Keratinocyte (primary cell): ENCODE measurements around the gene GOLIM4. TPM values are rescaled to one million over a fixed set of nuclear protein-coding genes. Genes with fewer than 3 reads are reported as not detected.

Experiments used
- DNase-seq: peaks from one replicate; pipeline ENCODE4 v3.0.0-alpha.2; 2011; ENCODE audit warnings: low read depth, missing footprints, low spot score
- FAIRE-seq: peaks from 2 replicates; lab custom pipeline; 2011; peaks lifted over from hg19 to GRCh38; lab: Jason Lieb, UNC
- H2AFZ ChIP-seq: 2 replicates; pipeline ENCODE4 v1.6.0; 2012; ENCODE audit warnings: low read length, control low read depth, inconsistent platforms; ENCODE audit not compliant: control insufficient read depth
- H3K27ac ChIP-seq: 2 replicates; pipeline ENCODE4 v1.5.1; 2011; ENCODE audit warnings: low read length; ENCODE audit not compliant: control insufficient read depth, insufficient read depth
- H3K27me3 ChIP-seq: 3 replicates; pipeline ENCODE4 v1.6.0; 2011; ENCODE audit warnings: low read length; ENCODE audit not compliant: control insufficient read depth, insufficient read depth; ENCODE audit errors: extremely low read depth
- H3K36me3 ChIP-seq, 2 experiments: 2 replicates in 1 of 2; 3 replicates in 1 of 2; pipeline ENCODE4 v1.5.1; 2011; ENCODE audit warnings: low read length in 2 of 2, mild to moderate bottlenecking in 1 of 2; ENCODE audit not compliant: control insufficient read depth in 2 of 2, insufficient read depth in 2 of 2; ENCODE audit errors: extremely low read depth in 1 of 2
- H3K4me1 ChIP-seq: 3 replicates; pipeline ENCODE4 v1.5.1; 2011; ENCODE audit warnings: low read length; ENCODE audit not compliant: control insufficient read depth, insufficient read depth; ENCODE audit errors: extremely low read depth
- H3K4me2 ChIP-seq: 3 replicates; pipeline ENCODE4 v1.6.0; 2011; ENCODE audit warnings: low read depth, low read length; ENCODE audit not compliant: control insufficient read depth, insufficient read depth; ENCODE audit errors: extremely low read depth
- H3K4me3 ChIP-seq, 3 experiments: fragments of 200-600 bp in 1 of 3; sonication (generic) in 1 of 3; 2 replicates in 2 of 3; 3 replicates in 1 of 3; pipeline ENCODE4 v1.5.1; 2011 to 2016; ENCODE audit warnings: low read length in 3 of 3, mild to moderate bottlenecking in 3 of 3, control low read depth in 2 of 3, inconsistent platforms in 1 of 3, low read depth in 1 of 3, mixed read lengths in 1 of 3, mixed run types in 1 of 3, moderate library complexity in 1 of 3; ENCODE audit not compliant: control insufficient read depth in 2 of 3, insufficient read depth in 2 of 3; ENCODE audit errors: extremely low read depth in 1 of 3
- H3K79me2 ChIP-seq: 2 replicates; pipeline ENCODE4 v1.6.0; 2012; ENCODE audit warnings: low read length; ENCODE audit not compliant: control insufficient read depth, insufficient read depth
- H3K9ac ChIP-seq: 3 replicates; pipeline ENCODE4 v1.6.0; 2011; ENCODE audit warnings: low read length; ENCODE audit not compliant: control insufficient read depth, insufficient read depth; ENCODE audit errors: extremely low read depth
- H3K9me1 ChIP-seq: 3 replicates; pipeline ENCODE4 v1.6.0; 2011; ENCODE audit warnings: low read length; ENCODE audit not compliant: control insufficient read depth, insufficient read depth; ENCODE audit errors: extremely low read depth
- H3K9me3 ChIP-seq: 2 replicates; pipeline ENCODE4 v1.5.1; 2012; ENCODE audit warnings: low read depth, low read length; ENCODE audit not compliant: control insufficient read depth
- H4K20me1 ChIP-seq: 3 replicates; pipeline ENCODE4 v1.6.0; 2011; ENCODE audit warnings: low read length; ENCODE audit not compliant: control insufficient read depth, insufficient read depth; ENCODE audit errors: extremely low read depth
- EZH2 ChIP-seq: IDR thresholded peaks from one replicate; pipeline ENCODE4 v1.6.1; 2012; ENCODE audit warnings: inconsistent platforms, mild to moderate bottlenecking, low read length, moderate library complexity
- dilution Hi-C: fragments of 300-500 bp; cut with MboI; formaldehyde crosslinking; loops from one replicate; pipeline ENCODE4 v1.7.0; 2020; ENCODE audit warnings: low sequenced_read_pairs; ENCODE audit not compliant: extremely low pct_ligation_motif_present
- polyA plus RNA-seq, 5 experiments: library from polyadenylated mRNA; depleted of rRNA in 3 of 5; stranded (reverse) in 3 of 5; stranded (forward) in 1 of 5; unstranded in 1 of 5; fragments of >200 nt; gene quantifications; 1 replicate in 1 of 5; 2 replicates in 3 of 5; 3 replicates in 1 of 5; pipeline versions ENCODE4 v1.2.1 to v1.2.3, GENCODE V29; 2011 to 2012; ENCODE audit warnings: missing spikeins in 2 of 5, low read depth in 1 of 5, low replicate concordance in 1 of 5
- TF ChIP-seq, protein P1 (sequence below), 3 experiments: IDR thresholded peaks in 1 of 3; conservative IDR thresholded peaks in 1 of 3; optimal IDR thresholded peaks in 1 of 3; 2 replicates in 2 of 3; 3 replicates in 1 of 3; pipeline versions ENCODE3 to v1.5.1; 2011; ENCODE audit warnings: low read length in 3 of 3, mild to moderate bottlenecking in 3 of 3, moderate library complexity in 2 of 3, control low read depth in 1 of 3, inconsistent platforms in 1 of 3; ENCODE audit not compliant: insufficient read depth in 2 of 3; ENCODE audit errors: extremely low read depth in 1 of 3

The GOLIM4 gene
- polyA plus RNA-seq, 1 donor (not counting 4 experiments of a cell fraction or from before 2014, with no cell fraction given): 13.4 TPM

DNA sequence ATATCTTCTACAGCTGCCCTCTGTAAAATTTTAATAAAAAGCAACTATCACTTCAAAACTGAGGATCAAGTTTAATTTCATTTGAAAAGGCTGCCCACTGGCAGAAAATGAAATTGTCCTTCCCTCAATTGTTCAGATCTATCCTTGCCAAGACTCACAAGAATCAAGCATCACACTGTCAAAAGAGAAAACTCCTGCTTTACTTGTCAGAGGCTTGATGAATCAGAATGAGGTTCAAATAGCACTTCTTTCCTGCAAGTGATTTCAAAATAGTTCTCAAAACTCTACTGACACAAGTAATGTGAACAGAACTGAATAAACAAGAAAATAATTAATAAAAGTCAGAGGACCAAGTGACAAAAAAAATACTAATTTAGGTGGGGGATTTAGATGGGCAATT lies 70.6 kb downstream of the GOLIM4 start:
- Histone ChIP-seq H3K9me1 (no peaks in the 10 kb centered on the region), H3K4me1 (no peaks in the 10 kb centered on the region), H2AFZ (no peak overlapping the region), H3K4me2 (no peak overlapping the region), H3K9ac (no peak overlapping the region), H3K4me3 (no peak overlapping the region), H3K79me2 (no peaks in the 10 kb centered on the region), H3K27ac (no peak overlapping the region), H3K36me3 (peaks cover 9 to 12% of the 10 kb centered on the region in 2 experiments), H3K27me3 (no peaks in the 10 kb centered on the region), H4K20me1 (no peaks in the 10 kb centered on the region), H3K9me3 (no peaks in the 10 kb centered on the region)
- dilution Hi-C loops: no loop called here
- no peak for TF ChIP-seq EZH2
- TF ChIP-seq, protein P1, sequence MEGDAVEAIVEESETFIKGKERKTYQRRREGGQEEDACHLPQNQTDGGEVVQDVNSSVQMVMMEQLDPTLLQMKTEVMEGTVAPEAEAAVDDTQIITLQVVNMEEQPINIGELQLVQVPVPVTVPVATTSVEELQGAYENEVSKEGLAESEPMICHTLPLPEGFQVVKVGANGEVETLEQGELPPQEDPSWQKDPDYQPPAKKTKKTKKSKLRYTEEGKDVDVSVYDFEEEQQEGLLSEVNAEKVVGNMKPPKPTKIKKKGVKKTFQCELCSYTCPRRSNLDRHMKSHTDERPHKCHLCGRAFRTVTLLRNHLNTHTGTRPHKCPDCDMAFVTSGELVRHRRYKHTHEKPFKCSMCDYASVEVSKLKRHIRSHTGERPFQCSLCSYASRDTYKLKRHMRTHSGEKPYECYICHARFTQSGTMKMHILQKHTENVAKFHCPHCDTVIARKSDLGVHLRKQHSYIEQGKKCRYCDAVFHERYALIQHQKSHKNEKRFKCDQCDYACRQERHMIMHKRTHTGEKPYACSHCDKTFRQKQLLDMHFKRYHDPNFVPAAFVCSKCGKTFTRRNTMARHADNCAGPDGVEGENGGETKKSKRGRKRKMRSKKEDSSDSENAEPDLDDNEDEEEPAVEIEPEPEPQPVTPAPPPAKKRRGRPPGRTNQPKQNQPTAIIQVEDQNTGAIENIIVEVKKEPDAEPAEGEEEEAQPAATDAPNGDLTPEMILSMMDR (optimal IDR thresholded peaks at IDR 0.05 in 1 of 3, IDR thresholded peaks at IDR 0.05 in 1 of 3, conservative IDR thresholded peaks at IDR 0.05 in 1 of 3; ENCODE audit: extremely low read depth in 1 of 3, insufficient read depth in 2 of 3, low read length in 3 of 3): no peak
- no peak for FAIRE-seq
- DNase-seq: no peak

DNA sequence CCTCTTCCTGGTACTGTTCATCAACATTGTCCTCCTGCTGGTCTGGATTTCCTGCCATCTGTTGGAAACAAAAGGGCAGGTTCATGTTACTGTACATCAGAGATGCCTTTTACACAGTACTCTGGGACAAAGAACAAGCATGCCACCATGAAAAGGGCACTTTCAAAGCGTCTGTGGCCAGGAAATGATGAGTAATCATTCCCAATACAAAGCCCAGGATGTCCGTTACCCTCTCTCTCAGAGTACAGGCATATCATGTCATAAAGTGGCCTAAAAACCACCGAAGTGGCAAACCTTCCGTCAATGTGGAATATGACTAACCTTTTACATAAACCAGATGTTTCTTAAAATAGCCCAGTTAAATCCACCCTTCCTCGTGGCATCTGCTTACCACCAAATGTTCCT lies 71.2 kb downstream of the GOLIM4 start:
- no peaks in the 10 kb centered on the region for H4K20me1 ChIP-seq
- no peaks in the 10 kb centered on the region for H3K79me2 ChIP-seq
- H3K27ac ChIP-seq: no peak overlapping the region
- no peak overlapping the region for H3K4me2 ChIP-seq
- no peak for FAIRE-seq
- TF ChIP-seq, protein P1 (optimal IDR thresholded peaks at IDR 0.05 in 1 of 3, IDR thresholded peaks at IDR 0.05 in 1 of 3, conservative IDR thresholded peaks at IDR 0.05 in 1 of 3; ENCODE audit: extremely low read depth in 1 of 3, insufficient read depth in 2 of 3, low read length in 3 of 3): no peak
- TF ChIP-seq EZH2: no peak
- no peaks in the 10 kb centered on the region for H3K27me3 ChIP-seq
- H3K9me1 ChIP-seq: no peaks in the 10 kb centered on the region
- no peak for DNase-seq
- H3K4me1 ChIP-seq: no peaks in the 10 kb centered on the region
- no peak overlapping the region for H3K9ac ChIP-seq
- H3K4me3 ChIP-seq: no peak overlapping the region
- no peak overlapping the region for H2AFZ ChIP-seq
- dilution Hi-C loops: no loop called here
- H3K36me3 ChIP-seq: peaks cover 5 to 7% of the 10 kb centered on the region in 2 experiments
- no peaks in the 10 kb centered on the region for H3K9me3 ChIP-seq
